Gastrocnemius medialis (tissue), 4 donors: ENCODE data around the gene OGG1.

Source experiments
- POLR2A ChIP-seq, 2 donors: fragments of 450-650 bp; IDR thresholded peaks; one replicate each; pipeline ENCODE4 v1.6.1; 2017; ENCODE audit warnings: antibody characterized with exemption in 2 of 2, mild to moderate bottlenecking in 2 of 2, moderate library complexity in 2 of 2
- TF ChIP-seq, protein P1 (sequence below), 5 experiments: fragments of 450-650 bp in 3 of 5; fragments of 200-600 bp in 2 of 5; sonication (generic) in 2 of 5; IDR thresholded peaks in 4 of 5; conservative IDR thresholded peaks in 1 of 5; 1 replicate in 4 of 5; 2 replicates in 1 of 5; pipeline ENCODE4 v1.5.1; 2016 to 2019; ENCODE audit warnings: antibody characterized with exemption in 5 of 5, mild to moderate bottlenecking in 3 of 5, moderate library complexity in 3 of 5

DNA sequence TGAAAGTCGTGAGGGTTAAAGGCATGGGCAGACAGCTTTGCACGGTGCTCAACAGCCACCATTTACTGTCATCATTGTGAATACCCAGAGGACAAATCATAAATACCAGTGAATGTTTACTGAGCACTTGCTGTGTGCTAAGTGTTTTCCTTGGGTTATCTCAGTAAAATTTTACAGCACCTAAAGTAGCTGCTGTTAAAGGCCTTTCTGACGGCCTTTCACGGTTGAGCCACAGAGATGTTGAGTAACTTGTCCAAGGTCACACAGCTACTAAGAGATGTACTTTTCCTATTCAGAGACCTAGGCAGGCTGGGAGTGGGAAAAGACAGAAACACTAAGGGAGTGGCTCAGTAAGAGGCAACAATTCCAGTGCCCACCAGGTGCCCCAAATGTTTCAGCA is 46.5 kb upstream of the OGG1 start:
- TF ChIP-seq POLR2A (IDR thresholded peaks at IDR 0.05), result no peak
- TF ChIP-seq, protein P1, sequence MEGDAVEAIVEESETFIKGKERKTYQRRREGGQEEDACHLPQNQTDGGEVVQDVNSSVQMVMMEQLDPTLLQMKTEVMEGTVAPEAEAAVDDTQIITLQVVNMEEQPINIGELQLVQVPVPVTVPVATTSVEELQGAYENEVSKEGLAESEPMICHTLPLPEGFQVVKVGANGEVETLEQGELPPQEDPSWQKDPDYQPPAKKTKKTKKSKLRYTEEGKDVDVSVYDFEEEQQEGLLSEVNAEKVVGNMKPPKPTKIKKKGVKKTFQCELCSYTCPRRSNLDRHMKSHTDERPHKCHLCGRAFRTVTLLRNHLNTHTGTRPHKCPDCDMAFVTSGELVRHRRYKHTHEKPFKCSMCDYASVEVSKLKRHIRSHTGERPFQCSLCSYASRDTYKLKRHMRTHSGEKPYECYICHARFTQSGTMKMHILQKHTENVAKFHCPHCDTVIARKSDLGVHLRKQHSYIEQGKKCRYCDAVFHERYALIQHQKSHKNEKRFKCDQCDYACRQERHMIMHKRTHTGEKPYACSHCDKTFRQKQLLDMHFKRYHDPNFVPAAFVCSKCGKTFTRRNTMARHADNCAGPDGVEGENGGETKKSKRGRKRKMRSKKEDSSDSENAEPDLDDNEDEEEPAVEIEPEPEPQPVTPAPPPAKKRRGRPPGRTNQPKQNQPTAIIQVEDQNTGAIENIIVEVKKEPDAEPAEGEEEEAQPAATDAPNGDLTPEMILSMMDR (IDR thresholded peaks at IDR 0.05 in 4 of 5, conservative IDR thresholded peaks at IDR 0.05 in 1 of 5), result no peak
